Fibroblast of lung (primary cell): ENCODE results near the gene KCNMA1. TPM values are rescaled to one million over a fixed set of nuclear protein-coding genes. Genes with fewer than 3 reads are reported as not detected.

Experiments
- DNase-seq, 2 donors: peaks; one replicate each; pipeline versions ENCODE4 v3.0.0 to v3.0.0-alpha.2; 2010; ENCODE audit warnings: low read depth in 2 of 2
- H2AFZ ChIP-seq: 2 replicates; pipeline ENCODE4 v1.5.1; 2012; ENCODE audit warnings: low read length, control low read depth, inconsistent platforms
- H3K27ac ChIP-seq: 2 replicates; pipeline ENCODE4 v1.5.1; 2011; ENCODE audit warnings: low read length, control low read depth; ENCODE audit not compliant: insufficient read depth
- H3K27me3 ChIP-seq: 2 replicates; pipeline ENCODE4 v1.5.1; 2011; ENCODE audit warnings: mild to moderate bottlenecking, low read length; ENCODE audit not compliant: control insufficient read depth, insufficient read depth
- H3K36me3 ChIP-seq: 2 replicates; pipeline ENCODE4 v1.5.1; 2011; ENCODE audit warnings: low read length; ENCODE audit not compliant: control insufficient read depth, insufficient read depth
- H3K4me1 ChIP-seq: 2 replicates; pipeline ENCODE4 v1.5.1; 2011; ENCODE audit warnings: low read length; ENCODE audit not compliant: control insufficient read depth, insufficient read depth; ENCODE audit errors: extremely low read depth
- H3K4me2 ChIP-seq: 2 replicates; pipeline ENCODE4 v1.5.1; 2011; ENCODE audit warnings: low read length, control low read depth; ENCODE audit not compliant: insufficient read depth; ENCODE audit errors: extremely low read depth
- H3K4me3 ChIP-seq, 4 experiments: fragments of 200-600 bp in 1 of 4; sonication (generic) in 1 of 4; replicated peaks in 1 of 4; 2 replicates each; pipeline ENCODE4 v1.5.1; 2011 to 2016; ENCODE audit warnings: low read length in 4 of 4, low read depth in 3 of 4, mild to moderate bottlenecking in 3 of 4, control low read depth in 2 of 4, inconsistent platforms in 1 of 4, mixed read lengths in 1 of 4; ENCODE audit not compliant: insufficient read depth in 1 of 4; ENCODE audit errors: control extremely low read depth in 1 of 4
- H3K79me2 ChIP-seq: 2 replicates; pipeline ENCODE4 v1.5.1; 2012; ENCODE audit warnings: mild to moderate bottlenecking, low read length, inconsistent platforms; ENCODE audit not compliant: control insufficient read depth, insufficient read depth
- H3K9ac ChIP-seq: 2 replicates; pipeline ENCODE4 v1.5.1; 2011; ENCODE audit warnings: mild to moderate bottlenecking, low read length, control low read depth; ENCODE audit not compliant: insufficient read depth
- H3K9me3 ChIP-seq: 2 replicates; pipeline ENCODE4 v1.5.1; 2012; ENCODE audit warnings: low read depth, low read length; ENCODE audit not compliant: control insufficient read depth, insufficient read depth
- H4K20me1 ChIP-seq: 2 replicates; pipeline ENCODE4 v1.5.1; 2011; ENCODE audit warnings: low read length; ENCODE audit not compliant: control insufficient read depth, insufficient read depth; ENCODE audit errors: extremely low read depth
- EZH2 ChIP-seq: IDR thresholded peaks from 2 replicates; pipeline ENCODE4 v1.5.1; 2012; ENCODE audit warnings: low read length, control low read depth, mild to moderate bottlenecking; ENCODE audit errors: missing control alignments
- polyA plus RNA-seq, 2 donors: library from polyadenylated mRNA; depleted of rRNA in 1 of 2; stranded (reverse) in 1 of 2; unstranded in 1 of 2; fragments of >200 nt; gene quantifications; 2 replicates each; pipeline ENCODE4 v1.2.1, GENCODE V29; 2011 to 2012; ENCODE audit warnings: missing spikeins in 1 of 2
- total RNA-seq: library from RNA; depleted of rRNA; stranded (reverse); fragments of >200 nt; gene quantifications from 2 replicates; pipeline ENCODE4 v1.2.1, GENCODE V29; 2014
- TF ChIP-seq, protein P1 (sequence below), 2 donors: IDR thresholded peaks in 1 of 2; conservative IDR thresholded peaks in 1 of 2; 1 replicate in 1 of 2; 2 replicates in 1 of 2; pipeline ENCODE4 v1.5.1; 2011 to 2012; ENCODE audit warnings: low read length in 2 of 2, control low read depth in 1 of 2, inconsistent platforms in 1 of 2, low read depth in 1 of 2, mild to moderate bottlenecking in 1 of 2

Gene KCNMA1
- total and polyA plus RNA-seq, 2 donors (not counting 1 experiment from before 2014, with no cell fraction given): 31.0 to 138 TPM

DNA sequence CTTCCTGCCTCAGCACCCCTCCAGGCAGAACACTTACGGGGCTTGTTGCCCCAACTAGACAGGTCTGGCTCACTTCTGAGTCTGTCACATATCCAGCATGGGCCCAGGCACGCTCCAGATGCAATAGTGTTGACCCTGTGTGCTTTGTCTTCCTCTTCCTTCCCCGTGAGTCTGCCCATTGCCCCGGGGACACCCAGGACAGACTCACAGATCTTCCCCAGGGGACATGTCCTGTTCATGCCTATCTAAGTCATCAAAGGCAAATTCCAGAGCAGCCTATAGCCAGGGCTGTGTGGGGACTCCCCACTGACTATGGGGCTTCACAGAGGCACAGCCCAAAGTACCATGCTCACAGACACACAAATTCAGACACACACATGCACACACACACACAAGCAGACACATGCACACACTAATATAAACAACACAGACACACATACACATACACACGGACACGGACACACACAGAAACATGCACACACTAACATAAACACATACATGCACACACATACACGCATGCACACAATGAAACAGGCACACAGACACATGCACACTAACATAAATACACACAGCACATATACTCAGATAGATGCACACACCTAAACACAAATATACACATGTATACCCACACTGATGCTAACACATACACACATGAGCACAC, 175.8 kb downstream of the KCNMA1 start:
- Histone ChIP-seq H3K9me3 (no peaks in the 10 kb centered on the region), H3K4me1 (peaks cover 2% of the 10 kb centered on the region), H2AFZ (no peak overlapping the region), H3K4me2 (no peak overlapping the region), H4K20me1 (no peaks in the 10 kb centered on the region), H3K27me3 (no peaks in the 10 kb centered on the region), H3K79me2 (no peaks in the 10 kb centered on the region), H3K27ac (no peak overlapping the region), H3K4me3 (no peak overlapping the region), H3K9ac (no peak overlapping the region), H3K36me3 (no peaks in the 10 kb centered on the region)
- TF ChIP-seq, protein P1, sequence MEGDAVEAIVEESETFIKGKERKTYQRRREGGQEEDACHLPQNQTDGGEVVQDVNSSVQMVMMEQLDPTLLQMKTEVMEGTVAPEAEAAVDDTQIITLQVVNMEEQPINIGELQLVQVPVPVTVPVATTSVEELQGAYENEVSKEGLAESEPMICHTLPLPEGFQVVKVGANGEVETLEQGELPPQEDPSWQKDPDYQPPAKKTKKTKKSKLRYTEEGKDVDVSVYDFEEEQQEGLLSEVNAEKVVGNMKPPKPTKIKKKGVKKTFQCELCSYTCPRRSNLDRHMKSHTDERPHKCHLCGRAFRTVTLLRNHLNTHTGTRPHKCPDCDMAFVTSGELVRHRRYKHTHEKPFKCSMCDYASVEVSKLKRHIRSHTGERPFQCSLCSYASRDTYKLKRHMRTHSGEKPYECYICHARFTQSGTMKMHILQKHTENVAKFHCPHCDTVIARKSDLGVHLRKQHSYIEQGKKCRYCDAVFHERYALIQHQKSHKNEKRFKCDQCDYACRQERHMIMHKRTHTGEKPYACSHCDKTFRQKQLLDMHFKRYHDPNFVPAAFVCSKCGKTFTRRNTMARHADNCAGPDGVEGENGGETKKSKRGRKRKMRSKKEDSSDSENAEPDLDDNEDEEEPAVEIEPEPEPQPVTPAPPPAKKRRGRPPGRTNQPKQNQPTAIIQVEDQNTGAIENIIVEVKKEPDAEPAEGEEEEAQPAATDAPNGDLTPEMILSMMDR (conservative IDR thresholded peaks at IDR 0.05 in 1 of 2, IDR thresholded peaks at IDR 0.05 in 1 of 2; ENCODE audit: low read depth in 1 of 2, low read length in 2 of 2): no peak
- no peak for TF ChIP-seq EZH2
- DNase-seq: no peak

GRCh38 chr10:77459905-77460304, 177.7 kb downstream of the KCNMA1 start:
- Histone ChIP-seq H3K27ac (no peak overlapping the region), H3K4me3 (no peak overlapping the region), H2AFZ (no peak overlapping the region), H3K27me3 (no peaks in the 10 kb centered on the region), H4K20me1 (no peaks in the 10 kb centered on the region), H3K9me3 (no peaks in the 10 kb centered on the region), H3K79me2 (no peaks in the 10 kb centered on the region), H3K36me3 (no peaks in the 10 kb centered on the region), H3K9ac (no peak overlapping the region), H3K4me2 (no peak overlapping the region), H3K4me1 (peaks cover 2% of the 10 kb centered on the region)
- TF ChIP-seq EZH2: no peak
- TF ChIP-seq, protein P1 (conservative IDR thresholded peaks at IDR 0.05 in 1 of 2, IDR thresholded peaks at IDR 0.05 in 1 of 2; ENCODE audit: low read depth in 1 of 2, low read length in 2 of 2): no peak
- no peak for DNase-seq

GRCh38 chr10:77458986-77459590, 178.5 kb downstream of the KCNMA1 start:
- H3K27me3 ChIP-seq: no peaks in the 10 kb centered on the region
- H3K79me2 ChIP-seq: no peaks in the 10 kb centered on the region
- DNase-seq: peak in 1 of 2 donors; percentile 22
- no peaks in the 10 kb centered on the region for H3K36me3 ChIP-seq
- H3K4me2 ChIP-seq: no peak overlapping the region
- H4K20me1 ChIP-seq: no peaks in the 10 kb centered on the region
- peaks cover 2% of the 10 kb centered on the region for H3K4me1 ChIP-seq
- H3K4me3 ChIP-seq: no peak overlapping the region
- H2AFZ ChIP-seq: no peak overlapping the region
- H3K9me3 ChIP-seq: no peaks in the 10 kb centered on the region
- TF ChIP-seq, protein P1 (conservative IDR thresholded peaks at IDR 0.05 in 1 of 2, IDR thresholded peaks at IDR 0.05 in 1 of 2; ENCODE audit: low read depth in 1 of 2, low read length in 2 of 2): no peak
- no peak for TF ChIP-seq EZH2
- no peak overlapping the region for H3K9ac ChIP-seq
- H3K27ac ChIP-seq: no peak overlapping the region
